ENCODE data around the gene UQCRC1. TPM values are rescaled to one million over a fixed set of nuclear protein-coding genes. Genes with fewer than 3 reads are reported as not detected.

UQCRC1 gene
- total and polyA plus RNA-seq, 2 donors (not counting 1 experiment from before 2014, with no cell fraction given) = 99.9 to 132 TPM

- intact Hi-C loops (cut with micrococcal nuclease) = no loop called here
- H3K9me3 Mint-ChIP-seq (ENCODE audit: insufficient read depth) = no peaks in the 10 kb centered on the region
- H3K4me2 ChIP-seq (replicated peaks; ENCODE audit: low read depth, low read length, poor library complexity, severe bottlenecking) = no peak overlapping the region
- POLR2A ChIA-PET = no interaction called here
- 80% methylated on average over 11 of the region's 11 CpGs for WGBS (ENCODE audit: insufficient coverage)
- ATAC-seq (ENCODE audit: low read depth) (no peak), DNase-seq (no peak)
- peaks cover 0 to 13% (median 1%) of the 10 kb centered on the region in 4 experiments for H3K27me3 ChIP-seq (replicated peaks in 1 of 4; ENCODE audit: control extremely low read depth in 1 of 4, control insufficient read depth in 3 of 4, insufficient read depth in 4 of 4, low read length in 3 of 4)
- no peak overlapping the region for H3K4me3 Mint-ChIP-seq
- no peaks in the 10 kb centered on the region for H3K79me2 ChIP-seq (ENCODE audit: control insufficient read depth, insufficient read depth, low read length)
- no peaks in the 10 kb centered on the region for H3K4me1 ChIP-seq (ENCODE audit: control insufficient read depth in 2 of 2, insufficient read depth in 2 of 2, low read length in 2 of 2)
- TF ChIP-seq, protein P1, sequence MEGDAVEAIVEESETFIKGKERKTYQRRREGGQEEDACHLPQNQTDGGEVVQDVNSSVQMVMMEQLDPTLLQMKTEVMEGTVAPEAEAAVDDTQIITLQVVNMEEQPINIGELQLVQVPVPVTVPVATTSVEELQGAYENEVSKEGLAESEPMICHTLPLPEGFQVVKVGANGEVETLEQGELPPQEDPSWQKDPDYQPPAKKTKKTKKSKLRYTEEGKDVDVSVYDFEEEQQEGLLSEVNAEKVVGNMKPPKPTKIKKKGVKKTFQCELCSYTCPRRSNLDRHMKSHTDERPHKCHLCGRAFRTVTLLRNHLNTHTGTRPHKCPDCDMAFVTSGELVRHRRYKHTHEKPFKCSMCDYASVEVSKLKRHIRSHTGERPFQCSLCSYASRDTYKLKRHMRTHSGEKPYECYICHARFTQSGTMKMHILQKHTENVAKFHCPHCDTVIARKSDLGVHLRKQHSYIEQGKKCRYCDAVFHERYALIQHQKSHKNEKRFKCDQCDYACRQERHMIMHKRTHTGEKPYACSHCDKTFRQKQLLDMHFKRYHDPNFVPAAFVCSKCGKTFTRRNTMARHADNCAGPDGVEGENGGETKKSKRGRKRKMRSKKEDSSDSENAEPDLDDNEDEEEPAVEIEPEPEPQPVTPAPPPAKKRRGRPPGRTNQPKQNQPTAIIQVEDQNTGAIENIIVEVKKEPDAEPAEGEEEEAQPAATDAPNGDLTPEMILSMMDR (IDR thresholded peaks at IDR 0.05) = no peak
- no peak for TF ChIP-seq EZH2 (IDR thresholded peaks at IDR 0.05; ENCODE audit: borderline replicate concordance, insufficient read depth, low read depth, low read length, poor library complexity, severe bottlenecking)
- H3K36me3 ChIP-seq (replicated peaks in 1 of 2; ENCODE audit: control extremely low read depth in 1 of 2, control insufficient read depth in 1 of 2, extremely low read depth in 1 of 2, insufficient read depth in 2 of 2, low read length in 1 of 2) = no peaks in the 10 kb centered on the region
- CTCF ChIA-PET = no interaction called here
- no peak overlapping the region for H3K27ac ChIP-seq (ENCODE audit: low read length in 2 of 2)
- no peak overlapping the region for H3K4me3 ChIP-seq (ENCODE audit: control extremely low read depth in 1 of 5, extremely low read depth in 1 of 5, insufficient read depth in 1 of 5, low read depth in 2 of 5, low read length in 4 of 5)
- no peaks in the 10 kb centered on the region for H3K9me3 ChIP-seq (ENCODE audit: control extremely low read depth in 1 of 3, control insufficient read depth in 2 of 3, insufficient read depth in 1 of 3, low read length in 2 of 3)
- no peak overlapping the region for H3K27ac Mint-ChIP-seq
- no peaks in the 10 kb centered on the region for H3K4me1 Mint-ChIP-seq
- H3K9ac ChIP-seq (ENCODE audit: low read length) = no peak overlapping the region
- no peak overlapping the region for H2AFZ ChIP-seq (ENCODE audit: insufficient read depth, low read depth, low read length, poor library complexity, severe bottlenecking)
- no peaks in the 10 kb centered on the region for H4K20me1 ChIP-seq (ENCODE audit: control insufficient read depth, insufficient read depth, low read length, poor library complexity, severe bottlenecking)
- peaks cover 34% of the 10 kb centered on the region for H3K27me3 Mint-ChIP-seq
Measured at GRCh38 chr3:48587686-48588085, 21.8 kb downstream of the UQCRC1 start.

DNA sequence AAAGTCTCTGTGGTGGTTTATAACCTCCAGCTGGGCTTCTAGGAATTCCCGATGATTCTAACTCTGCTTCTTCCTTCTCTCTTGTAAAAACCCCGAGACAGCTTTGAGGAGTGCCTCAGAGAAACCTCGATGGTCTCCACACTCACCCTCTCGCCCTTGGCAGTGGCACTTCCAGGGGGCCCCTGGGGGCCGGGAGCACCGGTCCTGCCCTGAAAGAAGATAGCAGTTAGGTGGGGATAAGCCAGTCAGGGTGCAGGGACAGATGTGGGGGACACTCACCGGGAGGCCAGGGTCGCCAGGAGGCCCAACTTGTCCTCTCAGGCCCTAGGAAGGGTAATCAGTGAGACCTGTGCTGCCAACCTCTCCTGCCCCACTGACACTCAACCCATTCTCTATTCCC is 24.0 kb downstream of the UQCRC1 start:
- no peaks in the 10 kb centered on the region for H3K9me3 ChIP-seq (ENCODE audit: control extremely low read depth in 1 of 3, control insufficient read depth in 2 of 3, insufficient read depth in 1 of 3, low read length in 2 of 3)
- Mint-ChIP-seq H3K9me3 (ENCODE audit: insufficient read depth) (no peaks in the 10 kb centered on the region), H3K4me3 (no peak overlapping the region), H3K27ac (no peak overlapping the region), H3K4me1 (no peaks in the 10 kb centered on the region), H3K27me3 (peaks cover 28% of the 10 kb centered on the region)
- intact Hi-C loops (cut with micrococcal nuclease) = no loop called here
- no peaks in the 10 kb centered on the region for H3K36me3 ChIP-seq (replicated peaks in 1 of 2; ENCODE audit: control extremely low read depth in 1 of 2, control insufficient read depth in 1 of 2, extremely low read depth in 1 of 2, insufficient read depth in 2 of 2, low read length in 1 of 2)
- no peak overlapping the region for H3K27ac ChIP-seq (ENCODE audit: low read length in 2 of 2)
- WGBS (ENCODE audit: insufficient coverage) = 90% methylated on average over 6 of the region's 8 CpGs
- DNase-seq (no peak), ATAC-seq (ENCODE audit: low read depth) (no peak)
- ChIA-PET CTCF (no interaction called here), POLR2A (no interaction called here)
- H3K4me2 ChIP-seq (replicated peaks; ENCODE audit: low read depth, low read length, poor library complexity, severe bottlenecking) = no peak overlapping the region
- H3K79me2 ChIP-seq (ENCODE audit: control insufficient read depth, insufficient read depth, low read length) = no peaks in the 10 kb centered on the region
- H4K20me1 ChIP-seq (ENCODE audit: control insufficient read depth, insufficient read depth, low read length, poor library complexity, severe bottlenecking) = no peaks in the 10 kb centered on the region
- no peaks in the 10 kb centered on the region for H3K4me1 ChIP-seq (ENCODE audit: control insufficient read depth in 2 of 2, insufficient read depth in 2 of 2, low read length in 2 of 2)
- peaks cover 0 to 9% (median 1%) of the 10 kb centered on the region in 4 experiments for H3K27me3 ChIP-seq (replicated peaks in 1 of 4; ENCODE audit: control extremely low read depth in 1 of 4, control insufficient read depth in 3 of 4, insufficient read depth in 4 of 4, low read length in 3 of 4)
- TF ChIP-seq, protein P1 (IDR thresholded peaks at IDR 0.05) = no peak
- no peak for TF ChIP-seq EZH2 (IDR thresholded peaks at IDR 0.05; ENCODE audit: borderline replicate concordance, insufficient read depth, low read depth, low read length, poor library complexity, severe bottlenecking)
- H2AFZ ChIP-seq (ENCODE audit: insufficient read depth, low read depth, low read length, poor library complexity, severe bottlenecking) = no peak overlapping the region
- no peak overlapping the region for H3K4me3 ChIP-seq (ENCODE audit: control extremely low read depth in 1 of 5, extremely low read depth in 1 of 5, insufficient read depth in 1 of 5, low read depth in 2 of 5, low read length in 4 of 5)
- H3K9ac ChIP-seq (ENCODE audit: low read length) = no peak overlapping the region
